Adrenal gland (tissue), 5 donors: ENCODE measurements around the gene MIER3.

Experiments
- POLR2A ChIP-seq, 2 donors: fragments of 450-650 bp; IDR thresholded peaks; one replicate each; pipeline ENCODE4 v1.6.1; 2017; ENCODE audit warnings: antibody characterized with exemption in 2 of 2, mild to moderate bottlenecking in 2 of 2, moderate library complexity in 1 of 2
- TF ChIP-seq, protein P1 (sequence below), 6 experiments: fragments of 450-650 bp in 4 of 6; fragments of 200-600 bp in 2 of 6; sonication (generic) in 1 of 6; IDR thresholded peaks; 1 replicate in 5 of 6; 2 replicates in 1 of 6; pipeline versions ENCODE4 v1.5.1 to v1.8.0; 2016 to 2021; ENCODE audit warnings: antibody characterized with exemption in 6 of 6, mild to moderate bottlenecking in 2 of 6, moderate library complexity in 1 of 6
- donor health status: DM: no; HTN: no; CAD: no.

DNA sequence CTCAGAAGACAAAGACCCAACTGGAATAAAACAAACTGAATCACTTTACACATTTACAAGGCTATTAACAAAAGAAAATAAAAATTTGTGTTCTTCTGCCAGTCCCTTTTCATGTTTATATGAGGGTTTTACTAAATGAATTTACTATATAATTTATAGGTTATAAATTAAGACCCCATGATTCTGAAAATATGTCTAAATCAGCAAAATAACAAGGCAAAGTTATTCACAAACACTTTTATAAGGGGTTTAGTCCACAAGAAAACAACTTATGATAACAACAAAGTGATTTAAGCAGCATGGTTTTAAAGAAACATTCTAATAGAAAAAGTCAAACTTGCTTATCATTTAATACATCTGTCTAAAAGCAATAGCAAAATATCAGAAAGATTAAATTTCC lies 4.9 kb downstream of the MIER3 start:
- TF ChIP-seq, protein P1, sequence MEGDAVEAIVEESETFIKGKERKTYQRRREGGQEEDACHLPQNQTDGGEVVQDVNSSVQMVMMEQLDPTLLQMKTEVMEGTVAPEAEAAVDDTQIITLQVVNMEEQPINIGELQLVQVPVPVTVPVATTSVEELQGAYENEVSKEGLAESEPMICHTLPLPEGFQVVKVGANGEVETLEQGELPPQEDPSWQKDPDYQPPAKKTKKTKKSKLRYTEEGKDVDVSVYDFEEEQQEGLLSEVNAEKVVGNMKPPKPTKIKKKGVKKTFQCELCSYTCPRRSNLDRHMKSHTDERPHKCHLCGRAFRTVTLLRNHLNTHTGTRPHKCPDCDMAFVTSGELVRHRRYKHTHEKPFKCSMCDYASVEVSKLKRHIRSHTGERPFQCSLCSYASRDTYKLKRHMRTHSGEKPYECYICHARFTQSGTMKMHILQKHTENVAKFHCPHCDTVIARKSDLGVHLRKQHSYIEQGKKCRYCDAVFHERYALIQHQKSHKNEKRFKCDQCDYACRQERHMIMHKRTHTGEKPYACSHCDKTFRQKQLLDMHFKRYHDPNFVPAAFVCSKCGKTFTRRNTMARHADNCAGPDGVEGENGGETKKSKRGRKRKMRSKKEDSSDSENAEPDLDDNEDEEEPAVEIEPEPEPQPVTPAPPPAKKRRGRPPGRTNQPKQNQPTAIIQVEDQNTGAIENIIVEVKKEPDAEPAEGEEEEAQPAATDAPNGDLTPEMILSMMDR (IDR thresholded peaks at IDR 0.05): no peak
- no peak for TF ChIP-seq POLR2A (IDR thresholded peaks at IDR 0.05)
